Astrocyte of the cerebellum (primary cell): Measurements from ENCODE around the gene PLCE1.
"Not testable (repeated sequence)": the region's sequence is repeated elsewhere in the genome, so short reads cannot be mapped to it uniquely, and the experiment has no call there.

Experiments
- DNase-seq: peaks from one replicate; pipeline ENCODE4 v3.0.0-alpha.2; 2011; ENCODE audit warnings: low read depth
- H3K4me3 ChIP-seq: 2 replicates; pipeline ENCODE4 v1.5.1; 2011; ENCODE audit warnings: mild to moderate bottlenecking, low read depth, low read length, moderate library complexity
- CTCF ChIP-seq: IDR thresholded peaks from 2 replicates; pipeline ENCODE4 v1.5.1; 2012; ENCODE audit warnings: low read length, low read depth, moderate library complexity, mild to moderate bottlenecking; ENCODE audit errors: missing control alignments
- in situ Hi-C: cut with HindIII; loops from 2 replicates; pipeline ENCODE4 v1.10.0; 2017; ENCODE audit warnings: low sequenced_read_pairs

The PLCE1 gene

GRCh38 chr10:93968540-93968945, 25.2 kb upstream of the PLCE1 start:
- H3K4me3 ChIP-seq: no peak overlapping the region
- in situ Hi-C loops: no loop called here
- DNase-seq: no peak
- no peak for TF ChIP-seq CTCF

GRCh38 chr10:93970433-93971010, 23.2 kb upstream of the PLCE1 start:
- DNase-seq, H3K4me3 ChIP-seq, in situ Hi-C loops: not testable (repeated sequence)

- H3K4me3 ChIP-seq: no peak overlapping the region
- DNase-seq: no peak
- no peak for TF ChIP-seq CTCF
- in situ Hi-C loops: no loop called here
Measured at GRCh38 chr10:93973748-93974445, 19.8 kb upstream of the PLCE1 start.

- in situ Hi-C loops: no loop called here
- no peak overlapping the region for H3K4me3 ChIP-seq
- TF ChIP-seq CTCF: no peak
- no peak for DNase-seq
Measured at GRCh38 chr10:93977442-93977841, 16.3 kb upstream of the PLCE1 start.

- no peak for TF ChIP-seq CTCF
- in situ Hi-C loops: no loop called here
- DNase-seq: no peak
- no peak overlapping the region for H3K4me3 ChIP-seq
Measured at GRCh38 chr10:93980486-93980885, 13.2 kb upstream of the PLCE1 start.

GRCh38 chr10:93991114-93991513, 2.6 kb upstream of the PLCE1 start:
- DNase-seq: no peak
- in situ Hi-C loops: no loop called here
- no peak for TF ChIP-seq CTCF
- H3K4me3 ChIP-seq: no peak overlapping the region

- DNase-seq: no peak
- H3K4me3 ChIP-seq: no peak overlapping the region
- in situ Hi-C loops: no loop called here
- no peak for TF ChIP-seq CTCF
Measured at GRCh38 chr10:93991596-93992284, 2.0 kb upstream of the PLCE1 start.
